ENCODE results near the gene STPG3. TPM values are rescaled to one million over a fixed set of nuclear protein-coding genes. Genes with fewer than 3 reads are reported as not detected.
"Not testable (repeated sequence)": the region's sequence is repeated elsewhere in the genome, so short reads cannot be mapped to it uniquely, and the experiment has no call there.

The STPG3 gene
- total RNA-seq, 1 donor from 2014 or later = 0.78 TPM

GRCh38 chr9:137256856-137257255 is 5.8 kb downstream of the STPG3 start:
- no peak for TF ChIP-seq CTCF (IDR thresholded peaks at IDR 0.05)
- no peak for DNase-seq (ENCODE audit: extremely low spot score, unreplicated experiment)
- Mint-ChIP-seq H3K27me3 (ENCODE audit: unreplicated experiment) (no peaks in the 10 kb centered on the region), H3K27ac (ENCODE audit: unreplicated experiment) (no peak overlapping the region), H3K4me1 (ENCODE audit: unreplicated experiment) (peaks cover 19% of the 10 kb centered on the region), H3K4me3 (ENCODE audit: unreplicated experiment) (peak overlapping the region; percentile 85), H3K9me3 (ENCODE audit: unreplicated experiment) (no peaks in the 10 kb centered on the region), H3K36me3 (ENCODE audit: unreplicated experiment) (no peaks in the 10 kb centered on the region)

- H3K4me3 Mint-ChIP-seq (ENCODE audit: unreplicated experiment); H3K4me1 Mint-ChIP-seq (ENCODE audit: unreplicated experiment); H3K36me3 Mint-ChIP-seq (ENCODE audit: unreplicated experiment); H3K27ac Mint-ChIP-seq (ENCODE audit: unreplicated experiment); H3K9me3 Mint-ChIP-seq (ENCODE audit: unreplicated experiment); DNase-seq (ENCODE audit: extremely low spot score, unreplicated experiment); H3K27me3 Mint-ChIP-seq (ENCODE audit: unreplicated experiment): not testable (repeated sequence)
- TF ChIP-seq CTCF (IDR thresholded peaks at IDR 0.05) = peak; percentile 55
These were observed 11.3 kb downstream of the STPG3 start for GRCh38 chr9:137262173-137262908.

GRCh38 chr9:137262909-137263285 is 11.8 kb downstream of the STPG3 start:
- Mint-ChIP-seq H3K9me3 (ENCODE audit: unreplicated experiment) (no peaks in the 10 kb centered on the region), H3K27me3 (ENCODE audit: unreplicated experiment) (no peaks in the 10 kb centered on the region), H3K27ac (ENCODE audit: unreplicated experiment) (no peak overlapping the region), H3K36me3 (ENCODE audit: unreplicated experiment) (peaks cover 8% of the 10 kb centered on the region), H3K4me1 (ENCODE audit: unreplicated experiment) (peaks cover 7% of the 10 kb centered on the region), H3K4me3 (ENCODE audit: unreplicated experiment) (no peak overlapping the region)
- TF ChIP-seq CTCF (IDR thresholded peaks at IDR 0.05) = no peak
- DNase-seq (ENCODE audit: extremely low spot score, unreplicated experiment) = no peak

- H3K4me1 Mint-ChIP-seq (ENCODE audit: unreplicated experiment) = peaks cover 8% of the 10 kb centered on the region
- no peaks in the 10 kb centered on the region for H3K9me3 Mint-ChIP-seq (ENCODE audit: unreplicated experiment)
- DNase-seq (ENCODE audit: extremely low spot score, unreplicated experiment) = no peak
- peaks cover 8% of the 10 kb centered on the region for H3K36me3 Mint-ChIP-seq (ENCODE audit: unreplicated experiment)
- no peak for TF ChIP-seq CTCF (IDR thresholded peaks at IDR 0.05)
- no peaks in the 10 kb centered on the region for H3K27me3 Mint-ChIP-seq (ENCODE audit: unreplicated experiment)
- H3K4me3 Mint-ChIP-seq (ENCODE audit: unreplicated experiment) = no peak overlapping the region
- no peak overlapping the region for H3K27ac Mint-ChIP-seq (ENCODE audit: unreplicated experiment)
These were observed 12.4 kb downstream of the STPG3 start for GRCh38 chr9:137263506-137263905.

GRCh38 chr9:137264067-137264466 is 13.0 kb downstream of the STPG3 start:
- no peak for DNase-seq (ENCODE audit: extremely low spot score, unreplicated experiment)
- Mint-ChIP-seq H3K4me1 (ENCODE audit: unreplicated experiment) (peaks cover 13% of the 10 kb centered on the region), H3K36me3 (ENCODE audit: unreplicated experiment) (peaks cover 8% of the 10 kb centered on the region), H3K9me3 (ENCODE audit: unreplicated experiment) (no peaks in the 10 kb centered on the region), H3K27me3 (ENCODE audit: unreplicated experiment) (no peaks in the 10 kb centered on the region), H3K27ac (ENCODE audit: unreplicated experiment) (no peak overlapping the region), H3K4me3 (ENCODE audit: unreplicated experiment) (no peak overlapping the region)
- TF ChIP-seq CTCF (IDR thresholded peaks at IDR 0.05) = no peak
